Upper lobe of right lung (tissue), 1 donor: Measurements from ENCODE around the gene SOX10. TPM values are rescaled to one million over a fixed set of nuclear protein-coding genes. Genes with fewer than 3 reads are reported as not detected.
A peak's percentile ranks its signal among the peaks of the same experiment; 100 is the strongest.

Experiments
- ATAC-seq: fragments of 200-7000 bp; cut with Tn5 transposase; one replicate; pipeline ENCODE4 v1.9.1; 2020; ENCODE audit warnings: mild to moderate bottlenecking, moderate library complexity
- DNase-seq: peaks from one replicate; pipeline ENCODE4 v3.0.0-alpha.2; 2020
- H3K27ac ChIP-seq: fragments of 200-600 bp; one replicate; pipeline ENCODE4 v1.8.0; 2022
- H3K27me3 ChIP-seq: fragments of 200-600 bp; one replicate; pipeline ENCODE4 v1.8.0; 2022; ENCODE audit warnings: mild to moderate bottlenecking
- H3K36me3 ChIP-seq: fragments of 200-600 bp; one replicate; pipeline ENCODE4 v1.8.0; 2022
- H3K4me1 ChIP-seq: fragments of 200-600 bp; one replicate; pipeline ENCODE4 v1.8.0; 2022
- H3K4me3 ChIP-seq: fragments of 200-600 bp; one replicate; pipeline ENCODE4 v1.8.0; 2022; ENCODE audit warnings: mild to moderate bottlenecking
- H3K9me3 ChIP-seq: fragments of 200-600 bp; one replicate; pipeline ENCODE4 v1.8.0; 2022
- intact Hi-C: fragments of 100-400 bp; cut with DNase I; formaldehyde crosslinking; loops from one replicate; pipeline ENCODE4 v1.11.0; 2022
- total RNA-seq: library from RNA; stranded (reverse); fragmentation: NEBNext Ultra II Directional; extraction: Animal tissue kit (Norgen Biotek cat#: 25700); gene quantifications from one replicate; pipeline ENCODE4 v1.2.1, GENCODE V29; 2021
- TF ChIP-seq, protein P1 (sequence below): fragments of 200-600 bp; IDR thresholded peaks from one replicate; pipeline ENCODE4 v1.8.0; 2022; ENCODE audit warnings: antibody characterized with exemption
- donor health status: DM: no; HTN: yes; CAD: no; lungs with severe emphysema.

Gene SOX10
- total RNA-seq, 1 donor from 2014 or later = not detected

- Histone ChIP-seq H3K36me3 (no peaks in the 10 kb centered on the region), H3K27me3 (no peaks in the 10 kb centered on the region), H3K27ac (no peak overlapping the region), H3K4me3 (no peak overlapping the region), H3K9me3 (no peaks in the 10 kb centered on the region), H3K4me1 (no peaks in the 10 kb centered on the region)
- no peak for DNase-seq
- peak; percentile 12 for ATAC-seq
- intact Hi-C loops = no loop called here
- TF ChIP-seq, protein P1, sequence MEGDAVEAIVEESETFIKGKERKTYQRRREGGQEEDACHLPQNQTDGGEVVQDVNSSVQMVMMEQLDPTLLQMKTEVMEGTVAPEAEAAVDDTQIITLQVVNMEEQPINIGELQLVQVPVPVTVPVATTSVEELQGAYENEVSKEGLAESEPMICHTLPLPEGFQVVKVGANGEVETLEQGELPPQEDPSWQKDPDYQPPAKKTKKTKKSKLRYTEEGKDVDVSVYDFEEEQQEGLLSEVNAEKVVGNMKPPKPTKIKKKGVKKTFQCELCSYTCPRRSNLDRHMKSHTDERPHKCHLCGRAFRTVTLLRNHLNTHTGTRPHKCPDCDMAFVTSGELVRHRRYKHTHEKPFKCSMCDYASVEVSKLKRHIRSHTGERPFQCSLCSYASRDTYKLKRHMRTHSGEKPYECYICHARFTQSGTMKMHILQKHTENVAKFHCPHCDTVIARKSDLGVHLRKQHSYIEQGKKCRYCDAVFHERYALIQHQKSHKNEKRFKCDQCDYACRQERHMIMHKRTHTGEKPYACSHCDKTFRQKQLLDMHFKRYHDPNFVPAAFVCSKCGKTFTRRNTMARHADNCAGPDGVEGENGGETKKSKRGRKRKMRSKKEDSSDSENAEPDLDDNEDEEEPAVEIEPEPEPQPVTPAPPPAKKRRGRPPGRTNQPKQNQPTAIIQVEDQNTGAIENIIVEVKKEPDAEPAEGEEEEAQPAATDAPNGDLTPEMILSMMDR = no peak
These were observed 24.8 kb upstream of the SOX10 start for GRCh38 chr22:38009000-38009806.

- no peaks in the 10 kb centered on the region for H3K27me3 ChIP-seq
- no peak for DNase-seq
- H3K4me3 ChIP-seq = no peak overlapping the region
- no peaks in the 10 kb centered on the region for H3K4me1 ChIP-seq
- intact Hi-C loops = no loop called here
- no peaks in the 10 kb centered on the region for H3K36me3 ChIP-seq
- no peaks in the 10 kb centered on the region for H3K9me3 ChIP-seq
- TF ChIP-seq, protein P1 = no peak
- no peak overlapping the region for H3K27ac ChIP-seq
- ATAC-seq = peak; percentile 32
These were observed 23.1 kb upstream of the SOX10 start for GRCh38 chr22:38007330-38007902.

DNA sequence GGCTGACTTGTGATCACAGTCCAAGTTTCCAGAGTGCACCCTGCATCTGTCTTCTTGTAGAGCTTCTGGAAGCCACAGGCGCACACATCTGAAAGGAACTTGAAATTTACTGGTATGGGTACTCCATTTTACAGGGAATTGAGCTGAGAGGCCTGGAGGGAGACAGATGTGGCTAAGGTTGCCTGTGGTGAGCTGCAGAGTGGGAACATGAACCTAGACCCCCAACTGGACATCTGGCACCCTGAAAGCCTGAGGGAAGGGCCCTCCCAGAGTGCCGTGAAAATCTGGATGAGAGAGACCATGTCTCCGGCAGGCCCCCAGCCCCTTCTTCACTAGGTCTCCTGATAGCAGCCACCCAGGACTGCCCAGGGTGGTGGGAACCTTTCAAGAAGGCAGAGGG is 22.6 kb upstream of the SOX10 start:
- ATAC-seq = no peak
- H3K27ac ChIP-seq = no peak overlapping the region
- intact Hi-C loops = no loop called here
- no peaks in the 10 kb centered on the region for H3K9me3 ChIP-seq
- H3K4me1 ChIP-seq = no peaks in the 10 kb centered on the region
- TF ChIP-seq, protein P1 = no peak
- no peaks in the 10 kb centered on the region for H3K36me3 ChIP-seq
- no peak overlapping the region for H3K4me3 ChIP-seq
- DNase-seq = no peak
- H3K27me3 ChIP-seq = no peaks in the 10 kb centered on the region

DNA sequence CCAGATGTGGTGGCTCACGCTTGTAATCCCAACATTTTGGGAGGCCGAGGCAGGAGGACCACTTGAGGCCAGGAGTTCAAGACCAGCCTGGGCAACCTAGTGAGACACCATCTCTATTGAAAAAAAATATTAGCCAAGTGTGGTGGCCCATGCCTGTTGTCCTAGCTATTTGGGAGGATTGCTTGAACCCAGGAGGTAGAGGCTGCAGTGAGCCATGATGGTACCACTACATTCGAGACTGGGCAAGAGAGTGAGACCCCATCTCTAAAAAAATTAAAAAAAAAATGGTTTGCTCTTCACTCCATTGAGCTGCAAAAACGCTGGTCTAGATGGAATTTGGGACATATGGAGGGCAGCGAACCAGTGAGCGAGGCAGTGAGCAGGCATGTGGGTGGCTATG is 21.6 kb upstream of the SOX10 start:
- intact Hi-C loops = no loop called here

GRCh38 chr22:37999640-38000272 is 15.4 kb upstream of the SOX10 start:
- H3K4me3 ChIP-seq = no peak overlapping the region
- H3K4me1 ChIP-seq = no peaks in the 10 kb centered on the region
- H3K9me3 ChIP-seq = no peaks in the 10 kb centered on the region
- TF ChIP-seq, protein P1 = no peak
- no peaks in the 10 kb centered on the region for H3K36me3 ChIP-seq
- no peak for DNase-seq
- no peaks in the 10 kb centered on the region for H3K27me3 ChIP-seq
- ATAC-seq = no peak
- intact Hi-C loops = no loop called here
- H3K27ac ChIP-seq = no peak overlapping the region

More for the DNA sequence above, 21.6 kb upstream of the SOX10 start:
- H3K27ac ChIP-seq = no peak overlapping the region
- DNase-seq (no peak), ATAC-seq (no peak)
- no peaks in the 10 kb centered on the region for H3K36me3 ChIP-seq
- H3K4me1 ChIP-seq = no peaks in the 10 kb centered on the region
- no peak overlapping the region for H3K4me3 ChIP-seq
- no peaks in the 10 kb centered on the region for H3K9me3 ChIP-seq
- TF ChIP-seq, protein P1 = no peak
- no peaks in the 10 kb centered on the region for H3K27me3 ChIP-seq
